ENCODE data around the gene SMDT1. TPM values are rescaled to one million over a fixed set of nuclear protein-coding genes. Genes with fewer than 3 reads are reported as not detected.
"Not testable (repeated sequence)": the region's sequence is repeated elsewhere in the genome, so short reads cannot be mapped to it uniquely, and the experiment has no call there.

Gene SMDT1
- total and polyA plus RNA-seq, 4 donors, result 7.2 to 115 (median 39.9) TPM

- TF ChIP-seq, protein P1, sequence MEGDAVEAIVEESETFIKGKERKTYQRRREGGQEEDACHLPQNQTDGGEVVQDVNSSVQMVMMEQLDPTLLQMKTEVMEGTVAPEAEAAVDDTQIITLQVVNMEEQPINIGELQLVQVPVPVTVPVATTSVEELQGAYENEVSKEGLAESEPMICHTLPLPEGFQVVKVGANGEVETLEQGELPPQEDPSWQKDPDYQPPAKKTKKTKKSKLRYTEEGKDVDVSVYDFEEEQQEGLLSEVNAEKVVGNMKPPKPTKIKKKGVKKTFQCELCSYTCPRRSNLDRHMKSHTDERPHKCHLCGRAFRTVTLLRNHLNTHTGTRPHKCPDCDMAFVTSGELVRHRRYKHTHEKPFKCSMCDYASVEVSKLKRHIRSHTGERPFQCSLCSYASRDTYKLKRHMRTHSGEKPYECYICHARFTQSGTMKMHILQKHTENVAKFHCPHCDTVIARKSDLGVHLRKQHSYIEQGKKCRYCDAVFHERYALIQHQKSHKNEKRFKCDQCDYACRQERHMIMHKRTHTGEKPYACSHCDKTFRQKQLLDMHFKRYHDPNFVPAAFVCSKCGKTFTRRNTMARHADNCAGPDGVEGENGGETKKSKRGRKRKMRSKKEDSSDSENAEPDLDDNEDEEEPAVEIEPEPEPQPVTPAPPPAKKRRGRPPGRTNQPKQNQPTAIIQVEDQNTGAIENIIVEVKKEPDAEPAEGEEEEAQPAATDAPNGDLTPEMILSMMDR (IDR thresholded peaks at IDR 0.05; ENCODE audit: low read depth, low read length, missing input control), result peak; percentile 87
- TF ChIP-seq FOXA2 (IDR thresholded peaks at IDR 0.05) (no peak), RXRA (IDR thresholded peaks at IDR 0.05) (peak; percentile 54 to 56)
- TF ChIP-seq, protein P2, sequence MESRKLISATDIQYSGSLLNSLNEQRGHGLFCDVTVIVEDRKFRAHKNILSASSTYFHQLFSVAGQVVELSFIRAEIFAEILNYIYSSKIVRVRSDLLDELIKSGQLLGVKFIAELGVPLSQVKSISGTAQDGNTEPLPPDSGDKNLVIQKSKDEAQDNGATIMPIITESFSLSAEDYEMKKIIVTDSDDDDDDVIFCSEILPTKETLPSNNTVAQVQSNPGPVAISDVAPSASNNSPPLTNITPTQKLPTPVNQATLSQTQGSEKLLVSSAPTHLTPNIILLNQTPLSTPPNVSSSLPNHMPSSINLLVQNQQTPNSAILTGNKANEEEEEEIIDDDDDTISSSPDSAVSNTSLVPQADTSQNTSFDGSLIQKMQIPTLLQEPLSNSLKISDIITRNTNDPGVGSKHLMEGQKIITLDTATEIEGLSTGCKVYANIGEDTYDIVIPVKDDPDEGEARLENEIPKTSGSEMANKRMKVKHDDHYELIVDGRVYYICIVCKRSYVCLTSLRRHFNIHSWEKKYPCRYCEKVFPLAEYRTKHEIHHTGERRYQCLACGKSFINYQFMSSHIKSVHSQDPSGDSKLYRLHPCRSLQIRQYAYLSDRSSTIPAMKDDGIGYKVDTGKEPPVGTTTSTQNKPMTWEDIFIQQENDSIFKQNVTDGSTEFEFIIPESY (IDR thresholded peaks at IDR 0.05), result peak; percentile 64
Measured at GRCh38 chr22:42090596-42091454, 11.3 kb downstream of the SMDT1 start, which contains the start of gene NDUFA6 (continued).

- DNase-seq (ENCODE audit: low spot score), result peak; percentile 44
- no peaks in the 10 kb centered on the region for H3K27me3 ChIP-seq (ENCODE audit: control insufficient read depth in 4 of 4, insufficient read depth in 4 of 4, low read length in 3 of 4)
- H3K9ac ChIP-seq (ENCODE audit: low read depth in 1 of 2, low read length in 2 of 2), result peak overlapping the region; percentile 81 to 82
- H3K27ac ChIP-seq (ENCODE audit: low read depth in 1 of 2, low read length in 2 of 2), result peak overlapping the region; percentile 90 to 98
- H3K4me3 ChIP-seq (ENCODE audit: low read depth in 1 of 3, low read length in 3 of 3), result peak overlapping the region; percentile 60 to 73 (median 68)
- peaks cover 2 to 16% (median 14%) of the 10 kb centered on the region in 4 donors for H3K4me1 ChIP-seq (ENCODE audit: control insufficient read depth in 4 of 4, insufficient read depth in 4 of 4, low read length in 3 of 4)
- WGBS, result 31% methylated on average over 7 of the region's 7 CpGs
- no peaks in the 10 kb centered on the region for H3K9me3 ChIP-seq (ENCODE audit: control insufficient read depth in 4 of 4, low read length in 3 of 4)
- TF ChIP-seq FOXA2 (IDR thresholded peaks at IDR 0.05) (peak; percentile 68), HNF4A (conservative IDR thresholded peaks at IDR 0.05) (no peak)
- H3K36me3 ChIP-seq (ENCODE audit: control insufficient read depth in 4 of 4, insufficient read depth in 3 of 4, low read depth in 1 of 4, low read length in 3 of 4), result peaks cover 0 to 8% (median 5%) of the 10 kb centered on the region in 4 donors
Measured at GRCh38 chr22:42091455-42091782, 11.9 kb downstream of the SMDT1 start.

- H3K27me3 ChIP-seq (ENCODE audit: control insufficient read depth in 4 of 4, insufficient read depth in 4 of 4, low read length in 3 of 4), result no peaks in the 10 kb centered on the region
- TF ChIP-seq, protein P3, sequence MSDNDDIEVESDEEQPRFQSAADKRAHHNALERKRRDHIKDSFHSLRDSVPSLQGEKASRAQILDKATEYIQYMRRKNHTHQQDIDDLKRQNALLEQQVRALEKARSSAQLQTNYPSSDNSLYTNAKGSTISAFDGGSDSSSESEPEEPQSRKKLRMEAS (IDR thresholded peaks at IDR 0.05), result no peak
- TF ChIP-seq EGR1 (IDR thresholded peaks at IDR 0.05; ENCODE audit: low read depth in 2 of 2) (no peak), RAD21 (IDR thresholded peaks at IDR 0.05) (no peak), FOXA1 (IDR thresholded peaks at IDR 0.05) (no peak), YY1 (IDR thresholded peaks at IDR 0.05) (no peak), HNF4A (conservative IDR thresholded peaks at IDR 0.05) (no peak), GABPA (IDR thresholded peaks at IDR 0.05 in 1 of 2, conservative IDR thresholded peaks at IDR 0.05 in 1 of 2) (no peak), ATF3 (IDR thresholded peaks at IDR 0.05) (no peak), REST (IDR thresholded peaks at IDR 0.05) (no peak), FOXA2 (IDR thresholded peaks at IDR 0.05) (no peak), RXRA (IDR thresholded peaks at IDR 0.05) (no peak), HNF4G (IDR thresholded peaks at IDR 0.05) (no peak)
- TF ChIP-seq, protein P2 (IDR thresholded peaks at IDR 0.05), result no peak
- WGBS, result 99% methylated on average over 3 of the region's 3 CpGs
- H3K9ac ChIP-seq (ENCODE audit: low read depth in 1 of 2, low read length in 2 of 2), result no peak overlapping the region
- peaks cover 3 to 17% (median 9%) of the 10 kb centered on the region in 4 donors for H3K9me3 ChIP-seq (ENCODE audit: control insufficient read depth in 4 of 4, low read length in 3 of 4)
- H3K27ac ChIP-seq (ENCODE audit: low read depth in 1 of 2, low read length in 2 of 2), result no peak overlapping the region
- no peak overlapping the region for H3K4me3 ChIP-seq (ENCODE audit: low read depth in 1 of 3, low read length in 3 of 3)
- DNase-seq (ENCODE audit: low spot score), result no peak
- no peaks in the 10 kb centered on the region for H3K4me1 ChIP-seq (ENCODE audit: control insufficient read depth in 4 of 4, insufficient read depth in 4 of 4, low read length in 3 of 4)
- H3K36me3 ChIP-seq (ENCODE audit: control insufficient read depth in 4 of 4, insufficient read depth in 3 of 4, low read depth in 1 of 4, low read length in 3 of 4), result peaks cover 0 to 4% (median 3%) of the 10 kb centered on the region in 4 donors
Measured at GRCh38 chr22:42101199-42101598, 21.7 kb downstream of the SMDT1 start.

- WGBS, result 96% methylated on average over 6 of the region's 6 CpGs
- H3K4me3 ChIP-seq (ENCODE audit: low read depth in 1 of 3, low read length in 3 of 3), result not testable (repeated sequence)
- peaks cover 3 to 17% (median 9%) of the 10 kb centered on the region in 4 donors for H3K9me3 ChIP-seq (ENCODE audit: control insufficient read depth in 4 of 4, low read length in 3 of 4)
Measured at GRCh38 chr22:42104332-42104860, 24.9 kb downstream of the SMDT1 start.

More at GRCh38 chr22:42104332-42104860, 24.9 kb downstream of the SMDT1 start:
- not testable (repeated sequence) for H3K4me1 ChIP-seq (ENCODE audit: control insufficient read depth in 4 of 4, insufficient read depth in 4 of 4, low read length in 3 of 4); H3K27me3 ChIP-seq (ENCODE audit: control insufficient read depth in 4 of 4, insufficient read depth in 4 of 4, low read length in 3 of 4); DNase-seq (ENCODE audit: low spot score); H3K9ac ChIP-seq (ENCODE audit: low read depth in 1 of 2, low read length in 2 of 2); H3K36me3 ChIP-seq (ENCODE audit: control insufficient read depth in 4 of 4, insufficient read depth in 3 of 4, low read depth in 1 of 4, low read length in 3 of 4); H3K27ac ChIP-seq (ENCODE audit: low read depth in 1 of 2, low read length in 2 of 2)

Measured in liver (tissue), 9 donors.